Pancreas (tissue), 10 donors: ENCODE measurements around the gene NRSN2. TPM values are rescaled to one million over a fixed set of nuclear protein-coding genes. Genes with fewer than 3 reads are reported as not detected.

Experiments
- ATAC-seq, 4 donors: fragments of 200-7000 bp; cut with Tn5 transposase; one replicate each; pipeline versions ENCODE4 v1.8.0 to v1.9.1; 2020; ENCODE audit warnings: mild to moderate bottlenecking in 4 of 4, moderate library complexity in 4 of 4
- DNase-seq, 6 donors: peaks; one replicate each; pipeline ENCODE4 v3.0.0-alpha.2; 2020
- FAIRE-seq: peaks from 2 replicates; lab custom pipeline; 2012; peaks lifted over from hg19 to GRCh38; lab: Jason Lieb, UNC
- H3K27ac ChIP-seq, 4 donors: fragments of 200-600 bp; sonication (generic); 1 replicate in 3 of 4; 2 replicates in 1 of 4; pipeline versions ENCODE4 v1.5.0 to v1.8.0; 2020
- H3K27me3 ChIP-seq, 4 donors: fragments of 200-600 bp; one replicate each; pipeline ENCODE4 v1.8.0; 2021
- H3K36me3 ChIP-seq, 3 donors: fragments of 200-600 bp; sonication (generic) in 1 of 3; one replicate each; pipeline versions ENCODE4 v1.5.0 to v1.8.0; 2020 to 2021
- H3K4me1 ChIP-seq, 3 donors: fragments of 200-600 bp; one replicate each; pipeline ENCODE4 v1.8.0; 2021
- H3K4me3 ChIP-seq, 4 donors: fragments of 200-600 bp; sonication (generic) in 2 of 4; one replicate each; pipeline versions ENCODE4 v1.5.0 to v1.8.0; 2020 to 2021
- H3K9me3 ChIP-seq, 4 donors: fragments of 200-600 bp; one replicate each; pipeline ENCODE4 v1.8.0; 2021
- CTCF ChIP-seq, 4 donors: fragments of 200-600 bp; sonication (generic) in 3 of 4; IDR thresholded peaks; one replicate each; pipeline versions ENCODE4 v1.5.0 to v1.8.0; 2021; ENCODE audit warnings: antibody characterized with exemption in 4 of 4
- WGBS, 2 donors: extraction: QIAGEN DNeasy Blood & Tissue Kit; methylation state at CpG; one replicate each; pipeline ENCODE4 v1.1.7; 2013; 5-methylcytosine and 5-hydroxymethylcytosine counted together
- intact Hi-C, 3 donors: fragments of 100-400 bp; cut with DNase I; formaldehyde crosslinking; loops; one replicate each; pipeline versions ENCODE4 v1.11.1 to v1.14.2; 2022
- polyA plus RNA-seq, 2 donors: library from polyadenylated mRNA; stranded (reverse); fragments of 200-250 nt; gene quantifications; one replicate each; pipeline ENCODE4 v1.2.3, GENCODE V29; 2013
- total RNA-seq, 6 donors: library from RNA; stranded (reverse); fragmentation: NEBNext Ultra II Directional in 4 of 6; extraction: Animal tissue kit (Norgen Biotek cat#: 25700) in 4 of 6; gene quantifications; one replicate each; pipeline versions ENCODE4 v1.2.1 to v1.2.4, GENCODE V29; 2021 to 2023
- donor health status: healthy with polysubstance abuse.
- donor health status: DM: no; HTN: no; CAD: no; lungs with moderate emphysema.
- donor health status: DM: no; HTN: no; CAD: no.
- donor health status: control.
- donor health status: control.
- donor health status: Bipolar disorder and iron deficiency.
- donor health status: DM: yes; HTN: yes; CAD: no.
- donor health status: DM: no; HTN: no; CAD: no.
- donor health status: DM: no; HTN: no; CAD: no.
- donor health status: DM: yes; HTN: yes; CAD: no.

NRSN2 gene
- total and polyA plus RNA-seq, 8 donors: 10.7 to 41.3 (median 18.2) TPM

- no peaks in the 10 kb centered on the region for H3K4me1 ChIP-seq
- DNase-seq (no peak), ATAC-seq (no peak), FAIRE-seq (no peak)
- H3K36me3 ChIP-seq: peaks cover 0 to 19% (median 17%) of the 10 kb centered on the region in 3 donors
- no peak for TF ChIP-seq CTCF (IDR thresholded peaks at IDR 0.05)
- intact Hi-C loops: no loop called here
- H3K27ac ChIP-seq: no peak overlapping the region
- no peaks in the 10 kb centered on the region for H3K9me3 ChIP-seq
- no peak overlapping the region for H3K4me3 ChIP-seq
- H3K27me3 ChIP-seq: no peaks in the 10 kb centered on the region
- WGBS, 2 donors: 88 to 90% methylated on average over 6 of the region's 6 CpGs
These were observed 50.7 kb downstream of the NRSN2 start for GRCh38 chr20:397432-398237.

- TF ChIP-seq CTCF (IDR thresholded peaks at IDR 0.05): no peak
- no peaks in the 10 kb centered on the region for H3K27me3 ChIP-seq
- H3K27ac ChIP-seq: no peak overlapping the region
- no peaks in the 10 kb centered on the region for H3K9me3 ChIP-seq
- intact Hi-C loops: no loop called here
- H3K4me1 ChIP-seq: no peaks in the 10 kb centered on the region
- peaks cover 0 to 14% (median 12%) of the 10 kb centered on the region in 3 donors for H3K36me3 ChIP-seq
- FAIRE-seq (no peak), DNase-seq (no peak), ATAC-seq (no peak)
- no peak overlapping the region for H3K4me3 ChIP-seq
- 92 to 96% methylated on average over 9 of the region's 9 CpGs for WGBS, 2 donors
These were observed 52.3 kb downstream of the NRSN2 start for GRCh38 chr20:399182-399707.

- intact Hi-C loops: no loop called here
- WGBS, 2 donors: 39 to 47% methylated on average over 2 of the region's 2 CpGs
- no peak overlapping the region for H3K4me3 ChIP-seq
- TF ChIP-seq CTCF (IDR thresholded peaks at IDR 0.05): no peak
- H3K4me1 ChIP-seq: no peaks in the 10 kb centered on the region
- FAIRE-seq (no peak), DNase-seq (no peak), ATAC-seq (no peak)
- no peaks in the 10 kb centered on the region for H3K9me3 ChIP-seq
- H3K27ac ChIP-seq: no peak overlapping the region
- no peaks in the 10 kb centered on the region for H3K27me3 ChIP-seq
- peaks cover 0 to 13% (median 12%) of the 10 kb centered on the region in 3 donors for H3K36me3 ChIP-seq
These were observed 53.2 kb downstream of the NRSN2 start for GRCh38 chr20:400128-400453.

GRCh38 chr20:400454-401275, 53.8 kb downstream of the NRSN2 start:
- DNase-seq (no peak), ATAC-seq (peak in 1 of 4 donors; percentile 28), FAIRE-seq (no peak)
- no peaks in the 10 kb centered on the region for H3K4me1 ChIP-seq
- TF ChIP-seq CTCF (IDR thresholded peaks at IDR 0.05): no peak
- no peaks in the 10 kb centered on the region for H3K27me3 ChIP-seq
- whole genome bisulfite sequencing, 2 donors: 51 to 70% methylated on average over 5 of the region's 5 CpGs
- H3K4me3 ChIP-seq: no peak overlapping the region
- no peaks in the 10 kb centered on the region for H3K9me3 ChIP-seq
- intact Hi-C loops: no loop called here
- H3K36me3 ChIP-seq: peaks cover 0 to 12% (median 11%) of the 10 kb centered on the region in 3 donors
- no peak overlapping the region for H3K27ac ChIP-seq
